HL-60 (cell line): Measurements from ENCODE around the gene ELOF1.

Experiments
- DNase-seq, 2 experiments: peaks; one replicate each; pipeline ENCODE4 v3.0.0-alpha.2; 2010 to 2020; ENCODE audit warnings: low read depth in 1 of 2, low spot score in 1 of 2
- H3K27ac ChIP-seq: fragments of 250-450 bp; sonication (Bioruptor Pico); replicated peaks from 2 replicates; pipeline ENCODE4 v1.5.1; 2020; ENCODE audit warnings: mild to moderate bottlenecking, moderate library complexity
- H3K27me3 ChIP-seq: fragments of 250-450 bp; sonication (Bioruptor Pico); 2 replicates; pipeline ENCODE4 v1.5.1; 2021; ENCODE audit warnings: mild to moderate bottlenecking, moderate library complexity; ENCODE audit not compliant: insufficient read depth, poor library complexity, severe bottlenecking
- H3K4me3 ChIP-seq: replicated peaks from 2 replicates; pipeline ENCODE4 v1.5.1; 2011; ENCODE audit warnings: mild to moderate bottlenecking, control low read depth, low read length; ENCODE audit not compliant: insufficient read depth
- GABPA ChIP-seq: IDR thresholded peaks from 2 replicates; pipeline ENCODE4 v1.6.1; 2012; ENCODE audit warnings: low read depth
- POLR2AphosphoS5 ChIP-seq: IDR thresholded peaks from 2 replicates; pipeline ENCODE4 v1.6.1; 2012; ENCODE audit warnings: low read depth
- SPI1 ChIP-seq: IDR thresholded peaks from 2 replicates; pipeline ENCODE4 v1.6.1; 2012; ENCODE audit warnings: low read depth, mild to moderate bottlenecking, borderline replicate concordance
- TF ChIP-seq, protein P1 (sequence below): IDR thresholded peaks from one replicate; pipeline ENCODE4 v1.5.1; 2011; ENCODE audit warnings: low read length, control low read depth, inconsistent platforms; ENCODE audit not compliant: insufficient read depth
- TF ChIP-seq, protein P2 (sequence below): IDR thresholded peaks from 2 replicates; pipeline ENCODE4 v1.6.1; 2012; ENCODE audit warnings: low read depth; ENCODE audit not compliant: insufficient replicate concordance

Gene ELOF1

DNA sequence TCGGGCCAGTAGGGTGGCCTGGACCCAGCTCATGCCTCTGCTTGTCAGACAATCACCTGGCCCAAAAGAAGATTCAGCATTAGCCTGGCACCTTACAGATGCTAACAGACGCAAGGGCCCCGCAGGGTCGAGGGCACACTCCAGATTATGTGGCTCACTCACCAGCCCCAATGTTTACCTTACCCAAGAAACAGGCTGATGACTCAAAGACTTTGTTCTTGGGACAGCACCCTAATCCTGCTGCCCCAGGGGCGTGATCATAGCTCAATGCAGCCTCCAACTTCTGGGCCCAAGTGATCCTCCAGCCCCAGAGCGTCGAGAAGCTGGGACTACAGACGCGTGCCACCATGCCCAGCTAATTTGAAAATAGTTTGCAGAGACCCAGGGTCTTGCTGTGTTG lies 39.9 kb downstream of the ELOF1 start:
- no peak for DNase-seq
- Histone ChIP-seq H3K27me3 (no peaks in the 10 kb centered on the region), H3K4me3 (no peak overlapping the region), H3K27ac (no peak overlapping the region)
- TF ChIP-seq SPI1 (no peak), GABPA (no peak), POLR2AphosphoS5 (no peak)
- TF ChIP-seq, protein P1, sequence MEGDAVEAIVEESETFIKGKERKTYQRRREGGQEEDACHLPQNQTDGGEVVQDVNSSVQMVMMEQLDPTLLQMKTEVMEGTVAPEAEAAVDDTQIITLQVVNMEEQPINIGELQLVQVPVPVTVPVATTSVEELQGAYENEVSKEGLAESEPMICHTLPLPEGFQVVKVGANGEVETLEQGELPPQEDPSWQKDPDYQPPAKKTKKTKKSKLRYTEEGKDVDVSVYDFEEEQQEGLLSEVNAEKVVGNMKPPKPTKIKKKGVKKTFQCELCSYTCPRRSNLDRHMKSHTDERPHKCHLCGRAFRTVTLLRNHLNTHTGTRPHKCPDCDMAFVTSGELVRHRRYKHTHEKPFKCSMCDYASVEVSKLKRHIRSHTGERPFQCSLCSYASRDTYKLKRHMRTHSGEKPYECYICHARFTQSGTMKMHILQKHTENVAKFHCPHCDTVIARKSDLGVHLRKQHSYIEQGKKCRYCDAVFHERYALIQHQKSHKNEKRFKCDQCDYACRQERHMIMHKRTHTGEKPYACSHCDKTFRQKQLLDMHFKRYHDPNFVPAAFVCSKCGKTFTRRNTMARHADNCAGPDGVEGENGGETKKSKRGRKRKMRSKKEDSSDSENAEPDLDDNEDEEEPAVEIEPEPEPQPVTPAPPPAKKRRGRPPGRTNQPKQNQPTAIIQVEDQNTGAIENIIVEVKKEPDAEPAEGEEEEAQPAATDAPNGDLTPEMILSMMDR, result no peak
- TF ChIP-seq, protein P2, sequence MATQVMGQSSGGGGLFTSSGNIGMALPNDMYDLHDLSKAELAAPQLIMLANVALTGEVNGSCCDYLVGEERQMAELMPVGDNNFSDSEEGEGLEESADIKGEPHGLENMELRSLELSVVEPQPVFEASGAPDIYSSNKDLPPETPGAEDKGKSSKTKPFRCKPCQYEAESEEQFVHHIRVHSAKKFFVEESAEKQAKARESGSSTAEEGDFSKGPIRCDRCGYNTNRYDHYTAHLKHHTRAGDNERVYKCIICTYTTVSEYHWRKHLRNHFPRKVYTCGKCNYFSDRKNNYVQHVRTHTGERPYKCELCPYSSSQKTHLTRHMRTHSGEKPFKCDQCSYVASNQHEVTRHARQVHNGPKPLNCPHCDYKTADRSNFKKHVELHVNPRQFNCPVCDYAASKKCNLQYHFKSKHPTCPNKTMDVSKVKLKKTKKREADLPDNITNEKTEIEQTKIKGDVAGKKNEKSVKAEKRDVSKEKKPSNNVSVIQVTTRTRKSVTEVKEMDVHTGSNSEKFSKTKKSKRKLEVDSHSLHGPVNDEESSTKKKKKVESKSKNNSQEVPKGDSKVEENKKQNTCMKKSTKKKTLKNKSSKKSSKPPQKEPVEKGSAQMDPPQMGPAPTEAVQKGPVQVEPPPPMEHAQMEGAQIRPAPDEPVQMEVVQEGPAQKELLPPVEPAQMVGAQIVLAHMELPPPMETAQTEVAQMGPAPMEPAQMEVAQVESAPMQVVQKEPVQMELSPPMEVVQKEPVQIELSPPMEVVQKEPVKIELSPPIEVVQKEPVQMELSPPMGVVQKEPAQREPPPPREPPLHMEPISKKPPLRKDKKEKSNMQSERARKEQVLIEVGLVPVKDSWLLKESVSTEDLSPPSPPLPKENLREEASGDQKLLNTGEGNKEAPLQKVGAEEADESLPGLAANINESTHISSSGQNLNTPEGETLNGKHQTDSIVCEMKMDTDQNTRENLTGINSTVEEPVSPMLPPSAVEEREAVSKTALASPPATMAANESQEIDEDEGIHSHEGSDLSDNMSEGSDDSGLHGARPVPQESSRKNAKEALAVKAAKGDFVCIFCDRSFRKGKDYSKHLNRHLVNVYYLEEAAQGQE, result no peak

DNA sequence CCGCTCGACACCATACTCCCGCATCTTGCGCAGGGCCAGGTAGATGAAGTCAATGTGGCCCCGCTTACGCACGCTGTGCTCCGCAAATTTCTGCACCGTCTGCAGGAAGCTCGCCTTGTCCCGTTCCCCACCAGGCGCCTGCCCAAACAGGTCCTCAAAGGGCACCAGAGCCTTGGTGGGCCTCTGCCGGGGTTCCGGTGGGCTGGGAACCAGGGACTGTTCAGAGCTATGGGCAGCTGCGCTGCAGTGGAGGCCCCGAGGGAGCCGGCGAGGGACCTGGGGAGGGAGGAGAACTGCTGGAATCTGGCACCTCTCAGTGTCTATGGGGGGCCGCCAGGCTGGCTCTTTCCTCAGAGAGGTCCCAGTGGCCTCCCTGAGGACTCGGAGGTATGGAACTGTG lies 45.1 kb downstream of the ELOF1 start:
- DNase-seq, result no peak
- TF ChIP-seq GABPA (no peak), SPI1 (no peak), POLR2AphosphoS5 (no peak)
- TF ChIP-seq, protein P1, result no peak
- TF ChIP-seq, protein P2, result no peak
- Histone ChIP-seq H3K27ac (no peak overlapping the region), H3K27me3 (no peaks in the 10 kb centered on the region), H3K4me3 (no peak overlapping the region)

DNA sequence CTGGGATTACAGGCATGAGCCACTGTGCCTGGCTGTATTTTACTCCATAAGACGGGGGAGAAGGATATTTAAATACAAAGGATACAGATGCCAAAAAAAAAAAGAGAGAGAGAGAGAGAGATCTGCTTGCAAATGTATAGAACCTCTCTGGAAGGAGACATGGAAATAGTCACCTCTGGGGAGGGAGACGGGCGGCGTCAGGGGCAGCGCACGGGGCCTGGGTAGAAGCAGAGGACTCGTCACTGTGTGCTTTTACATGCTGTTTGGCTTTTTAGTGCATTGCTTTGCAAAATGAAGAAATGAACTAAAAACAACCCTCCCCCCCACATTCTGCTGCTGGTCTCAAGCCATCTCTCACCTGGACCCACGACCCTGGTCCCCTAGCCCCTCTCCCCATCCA lies 48.6 kb downstream of the ELOF1 start:
- no peak for DNase-seq
- no peaks in the 10 kb centered on the region for H3K27me3 ChIP-seq
- TF ChIP-seq, protein P2, result no peak
- TF ChIP-seq, protein P1, result no peak
- TF ChIP-seq POLR2AphosphoS5, result no peak
- no peak for TF ChIP-seq SPI1
- TF ChIP-seq GABPA, result no peak
- no peak overlapping the region for H3K4me3 ChIP-seq
- no peak overlapping the region for H3K27ac ChIP-seq
